LoVo (cell line): ENCODE data around the gene CAMKMT.
"Not testable (repeated sequence)": the region's sequence is repeated elsewhere in the genome, so short reads cannot be mapped to it uniquely, and the experiment has no call there.

Experiments
- DNase-seq: peaks from one replicate; pipeline ENCODE4 v3.0.0-alpha.2; 2016; ENCODE audit warnings: low spot score

Gene CAMKMT

GRCh38 chr2:44360749-44361329, 908 bp upstream of the CAMKMT start:
- DNase-seq: peak; percentile 13

- DNase-seq: peak; percentile 34
Measured at GRCh38 chr2:44362207-44363015, 664 bp downstream of the CAMKMT start.

GRCh38 chr2:44364604-44365003, 2.9 kb downstream of the CAMKMT start:
- no peak for DNase-seq

GRCh38 chr2:44367591-44367990, 5.8 kb downstream of the CAMKMT start:
- DNase-seq: no peak

- no peak for DNase-seq
Measured at GRCh38 chr2:44369392-44369791, 7.6 kb downstream of the CAMKMT start.

GRCh38 chr2:44371445-44371844, 9.7 kb downstream of the CAMKMT start:
- no peak for DNase-seq

- no peak for DNase-seq
Measured at GRCh38 chr2:44372246-44372645, 10.5 kb downstream of the CAMKMT start.

- DNase-seq: no peak
Measured at GRCh38 chr2:44377486-44377885, 15.7 kb downstream of the CAMKMT start.

GRCh38 chr2:44385226-44385625, 23.5 kb downstream of the CAMKMT start:
- not testable (repeated sequence) for DNase-seq

GRCh38 chr2:44388877-44389276, 27.1 kb downstream of the CAMKMT start:
- DNase-seq: no peak

- no peak for DNase-seq
Measured at GRCh38 chr2:44389895-44390294, 28.1 kb downstream of the CAMKMT start.

GRCh38 chr2:44392338-44392943, 30.7 kb downstream of the CAMKMT start:
- peak; percentile 32 for DNase-seq

GRCh38 chr2:44397447-44398175, 35.9 kb downstream of the CAMKMT start:
- DNase-seq: no peak

- DNase-seq: no peak
Measured at GRCh38 chr2:44398243-44398897, 36.6 kb downstream of the CAMKMT start.

GRCh38 chr2:44420725-44421124, 59.0 kb downstream of the CAMKMT start:
- DNase-seq: no peak

GRCh38 chr2:44424211-44424610, 62.5 kb downstream of the CAMKMT start:
- DNase-seq: no peak

- no peak for DNase-seq
Measured at GRCh38 chr2:44429034-44429433, 67.3 kb downstream of the CAMKMT start.

GRCh38 chr2:44430342-44430741, 68.6 kb downstream of the CAMKMT start:
- DNase-seq: no peak

- DNase-seq: no peak
Measured at GRCh38 chr2:44433895-44434294, 72.1 kb downstream of the CAMKMT start.

GRCh38 chr2:44441200-44441599, 79.5 kb downstream of the CAMKMT start:
- DNase-seq: no peak

- DNase-seq: no peak
Measured at GRCh38 chr2:44442019-44442418, 80.3 kb downstream of the CAMKMT start.

GRCh38 chr2:44443517-44443916, 81.8 kb downstream of the CAMKMT start:
- no peak for DNase-seq
